ENCODE data around the gene NT5M. TPM values are rescaled to one million over a fixed set of nuclear protein-coding genes. Genes with fewer than 3 reads are reported as not detected.

Gene NT5M
- total RNA-seq, 1 donor from 2014 or later: 4.1 TPM

GRCh38 chr17:17289701-17290100 is 13.5 kb upstream of the NT5M start:
- H3K27ac Mint-ChIP-seq: no peak overlapping the region
- H3K36me3 Mint-ChIP-seq: no peaks in the 10 kb centered on the region
- Histone ChIP-seq H3K4me3 (no peak overlapping the region), H4K20me1 (ENCODE audit: low read depth) (no peaks in the 10 kb centered on the region), H3K27ac (no peak overlapping the region), H3K4me1 (no peaks in the 10 kb centered on the region), H3K79me2 (ENCODE audit: low read depth) (no peaks in the 10 kb centered on the region), H3K9me3 (ENCODE audit: low read depth) (no peaks in the 10 kb centered on the region), H3K36me3 (no peaks in the 10 kb centered on the region), H3K27me3 (no peaks in the 10 kb centered on the region), H2AFZ (replicated peaks) (no peak overlapping the region), H3F3A (ENCODE audit: low read depth) (no peaks in the 10 kb centered on the region), H3K4me2 (no peak overlapping the region), H3K9ac (no peak overlapping the region)
- H3K9me3 Mint-ChIP-seq: peaks cover 2% of the 10 kb centered on the region
- no peak for TF ChIP-seq CTCF (IDR thresholded peaks at IDR 0.05)
- TF ChIP-seq EZH2 (IDR thresholded peaks at IDR 0.05): no peak
- TF ChIP-seq EZH2phosphoT487 (IDR thresholded peaks at IDR 0.05): no peak
- no peaks in the 10 kb centered on the region for H3K4me1 Mint-ChIP-seq
- no peak overlapping the region for H3K4me3 Mint-ChIP-seq
- no peaks in the 10 kb centered on the region for H3K27me3 Mint-ChIP-seq (ENCODE audit: insufficient read depth, low read depth)
- no peak for DNase-seq (ENCODE audit: low spot score)

- H4K20me1 ChIP-seq (ENCODE audit: low read depth): no peaks in the 10 kb centered on the region
- H3K36me3 Mint-ChIP-seq: no peaks in the 10 kb centered on the region
- no peak overlapping the region for H3K9ac ChIP-seq
- no peak overlapping the region for H3K4me3 Mint-ChIP-seq
- no peaks in the 10 kb centered on the region for H3K9me3 ChIP-seq (ENCODE audit: low read depth)
- peaks cover 2% of the 10 kb centered on the region for H3K9me3 Mint-ChIP-seq
- peaks cover under 1% of the 10 kb centered on the region for H3K27me3 Mint-ChIP-seq (ENCODE audit: insufficient read depth, low read depth)
- H3K4me3 ChIP-seq: no peak overlapping the region
- H3K4me1 ChIP-seq: no peaks in the 10 kb centered on the region
- H3K4me2 ChIP-seq: no peak overlapping the region
- TF ChIP-seq EZH2 (IDR thresholded peaks at IDR 0.05): no peak
- H3K27ac ChIP-seq: no peak overlapping the region
- H3K79me2 ChIP-seq (ENCODE audit: low read depth): no peaks in the 10 kb centered on the region
- H3K27me3 ChIP-seq: no peaks in the 10 kb centered on the region
- no peak overlapping the region for H2AFZ ChIP-seq (replicated peaks)
- no peaks in the 10 kb centered on the region for H3K36me3 ChIP-seq
- H3F3A ChIP-seq (ENCODE audit: low read depth): peaks cover 5% of the 10 kb centered on the region
- no peak overlapping the region for H3K27ac Mint-ChIP-seq
- H3K4me1 Mint-ChIP-seq: peaks cover 4% of the 10 kb centered on the region
- no peak for DNase-seq (ENCODE audit: low spot score)
Measured at GRCh38 chr17:17295141-17295540, 8.0 kb upstream of the NT5M start.

- H2AFZ ChIP-seq (replicated peaks): peak overlapping the region; percentile 65
- no peaks in the 10 kb centered on the region for H3K79me2 ChIP-seq (ENCODE audit: low read depth)
- H3K9ac ChIP-seq: no peak overlapping the region
- TF ChIP-seq EZH2phosphoT487 (IDR thresholded peaks at IDR 0.05): no peak
- no peak for TF ChIP-seq CTCF (IDR thresholded peaks at IDR 0.05)
- no peak for TF ChIP-seq EZH2 (IDR thresholded peaks at IDR 0.05)
- H3K27me3 ChIP-seq: no peaks in the 10 kb centered on the region
- H3K4me3 ChIP-seq: no peak overlapping the region
- Mint-ChIP-seq H3K4me3 (no peak overlapping the region), H3K36me3 (no peaks in the 10 kb centered on the region), H3K27me3 (ENCODE audit: insufficient read depth, low read depth) (peaks cover 8% of the 10 kb centered on the region), H3K27ac (no peak overlapping the region), H3K4me1 (peaks cover 8% of the 10 kb centered on the region), H3K9me3 (peaks cover 2% of the 10 kb centered on the region)
- H4K20me1 ChIP-seq (ENCODE audit: low read depth): no peaks in the 10 kb centered on the region
- H3K9me3 ChIP-seq (ENCODE audit: low read depth): no peaks in the 10 kb centered on the region
- no peak for DNase-seq (ENCODE audit: low spot score)
- H3K4me2 ChIP-seq: no peak overlapping the region
- H3K36me3 ChIP-seq: no peaks in the 10 kb centered on the region
- H3K27ac ChIP-seq: no peak overlapping the region
- no peaks in the 10 kb centered on the region for H3K4me1 ChIP-seq
- H3F3A ChIP-seq (ENCODE audit: low read depth): peaks cover 26% of the 10 kb centered on the region
Measured at GRCh38 chr17:17297217-17297616, 6.0 kb upstream of the NT5M start.

- Histone ChIP-seq H3K4me3 (no peak overlapping the region), H3K27me3 (no peaks in the 10 kb centered on the region), H3K4me1 (no peaks in the 10 kb centered on the region), H3K9me3 (ENCODE audit: low read depth) (no peaks in the 10 kb centered on the region), H4K20me1 (ENCODE audit: low read depth) (no peaks in the 10 kb centered on the region), H3K27ac (no peak overlapping the region), H3K36me3 (no peaks in the 10 kb centered on the region), H3K4me2 (no peak overlapping the region), H2AFZ (replicated peaks) (no peak overlapping the region), H3K79me2 (ENCODE audit: low read depth) (no peaks in the 10 kb centered on the region), H3F3A (ENCODE audit: low read depth) (peaks cover 32% of the 10 kb centered on the region), H3K9ac (no peak overlapping the region)
- TF ChIP-seq EZH2 (IDR thresholded peaks at IDR 0.05) (no peak), CTCF (IDR thresholded peaks at IDR 0.05) (no peak), EZH2phosphoT487 (IDR thresholded peaks at IDR 0.05) (no peak)
- H3K27ac Mint-ChIP-seq: no peak overlapping the region
- peaks cover 12% of the 10 kb centered on the region for H3K4me1 Mint-ChIP-seq
- no peaks in the 10 kb centered on the region for H3K36me3 Mint-ChIP-seq
- DNase-seq (ENCODE audit: low spot score): no peak
- H3K27me3 Mint-ChIP-seq (ENCODE audit: insufficient read depth, low read depth): peaks cover 9% of the 10 kb centered on the region
- H3K4me3 Mint-ChIP-seq: no peak overlapping the region
- peaks cover 1% of the 10 kb centered on the region for H3K9me3 Mint-ChIP-seq
Measured at GRCh38 chr17:17298108-17298507, 5.1 kb upstream of the NT5M start.
